Stimulated activated CD4-positive, alpha-beta T cell treated with anti-CD3 and anti-CD28 coated beads, Interleukin-1b, Interleukin-23, amount 100 ng/mL, for 4 hours (primary cell): ENCODE measurements around the gene CDH4.

Source experiments
- DNase-seq, 2 donors: peaks; one replicate each; pipeline ENCODE4 v3.0.0-alpha.2; 2020; ENCODE audit warnings: low read depth in 2 of 2

The CDH4 gene

GRCh38 chr20:61300709-61301108, 48.6 kb downstream of the CDH4 start:
- DNase-seq, result no peak

DNA sequence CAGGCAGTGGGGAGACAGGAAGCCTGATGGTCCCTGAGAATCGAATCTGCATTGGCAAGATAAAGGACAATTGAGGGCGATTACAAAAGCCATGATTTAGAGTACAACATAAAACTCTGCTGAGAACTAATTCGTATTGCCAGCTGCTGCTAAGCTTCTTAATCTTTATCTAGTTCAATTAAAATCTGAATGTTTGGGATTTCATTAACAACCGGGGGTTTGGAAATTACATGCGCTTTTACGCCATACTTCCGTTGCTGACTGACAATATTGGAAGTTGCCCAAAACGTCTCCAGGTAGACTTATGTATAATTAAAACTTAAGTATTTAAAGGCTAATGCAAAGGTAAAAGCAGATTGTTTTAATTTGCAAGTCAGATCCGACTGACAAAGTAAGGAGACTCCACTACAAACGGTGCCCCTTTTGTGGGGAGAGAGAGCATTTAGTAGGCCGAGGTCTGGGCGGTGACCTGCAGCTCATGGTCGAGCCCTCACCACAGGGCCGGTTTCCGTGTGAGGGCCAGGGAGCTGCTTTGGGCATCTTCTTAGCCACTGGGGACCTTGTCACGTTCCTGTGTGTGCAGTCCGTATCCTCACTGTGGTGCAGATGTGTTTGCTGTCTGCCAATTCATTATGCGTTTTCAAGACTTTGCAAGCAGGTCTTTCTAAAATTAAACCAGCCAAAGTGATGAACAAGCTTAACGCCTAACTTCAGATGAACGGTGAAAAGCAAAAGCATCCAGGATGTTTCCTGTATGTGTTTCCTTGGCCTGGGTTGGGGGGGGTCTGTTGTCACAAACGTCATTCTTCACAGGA, 49.9 kb downstream of the CDH4 start:
- no peak for DNase-seq

- no peak for DNase-seq
These were observed 51.2 kb downstream of the CDH4 start for GRCh38 chr20:61303217-61303616.

GRCh38 chr20:61303675-61304074, 51.6 kb downstream of the CDH4 start:
- DNase-seq, result no peak

DNA sequence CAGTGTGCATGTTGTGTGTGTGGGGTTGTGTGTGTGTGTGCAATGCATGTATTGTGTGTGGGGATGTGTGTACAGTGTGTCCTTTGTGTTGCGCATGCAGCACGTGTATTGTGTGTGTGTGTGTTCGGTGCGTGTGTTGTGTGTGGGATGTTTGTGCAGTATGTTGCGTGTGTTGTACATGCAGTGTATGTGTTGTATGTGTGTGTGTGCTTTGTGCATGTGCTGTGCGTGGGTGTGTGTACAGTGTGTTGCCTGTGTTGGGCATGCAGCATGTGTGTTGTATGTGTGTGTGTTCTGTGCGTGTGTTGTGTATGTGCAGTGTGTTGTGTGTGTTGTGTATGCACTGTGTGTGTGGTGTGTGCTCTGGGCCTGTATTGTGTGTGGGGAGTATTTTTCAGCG, 52.7 kb downstream of the CDH4 start:
- DNase-seq, result no peak

- no peak for DNase-seq
These were observed 54.9 kb downstream of the CDH4 start for GRCh38 chr20:61306937-61307475.

- DNase-seq, result no peak
These were observed 55.8 kb downstream of the CDH4 start for GRCh38 chr20:61307686-61308476.

GRCh38 chr20:61308477-61308774, 56.4 kb downstream of the CDH4 start:
- DNase-seq, result no peak

- no peak for DNase-seq
These were observed 58.9 kb downstream of the CDH4 start for GRCh38 chr20:61310954-61311353.

- DNase-seq, result no peak
These were observed 59.8 kb downstream of the CDH4 start for GRCh38 chr20:61311656-61312387.

- no peak for DNase-seq
These were observed 60.9 kb downstream of the CDH4 start for GRCh38 chr20:61312925-61313324.

DNA sequence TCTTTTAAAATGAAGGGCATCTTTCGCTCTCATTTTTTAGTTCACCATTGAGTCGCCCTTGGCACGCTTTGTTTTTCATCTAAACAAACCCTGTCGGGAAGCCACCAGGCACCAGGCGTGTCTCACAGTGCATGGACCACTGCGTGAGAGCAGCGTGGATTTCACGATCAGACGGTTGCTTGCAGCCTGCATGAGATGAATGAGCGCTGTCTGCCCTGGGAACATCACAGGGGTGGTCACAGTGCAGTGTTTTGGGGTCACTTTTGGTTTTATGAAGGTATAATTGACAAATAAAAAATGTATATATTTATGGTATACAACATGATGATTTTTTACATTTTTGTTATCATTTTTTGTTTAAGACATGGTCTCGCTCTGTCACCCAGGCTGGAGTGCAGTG, 61.3 kb downstream of the CDH4 start:
- no peak for DNase-seq

GRCh38 chr20:61314326-61315010, 62.4 kb downstream of the CDH4 start:
- DNase-seq, result no peak

DNA sequence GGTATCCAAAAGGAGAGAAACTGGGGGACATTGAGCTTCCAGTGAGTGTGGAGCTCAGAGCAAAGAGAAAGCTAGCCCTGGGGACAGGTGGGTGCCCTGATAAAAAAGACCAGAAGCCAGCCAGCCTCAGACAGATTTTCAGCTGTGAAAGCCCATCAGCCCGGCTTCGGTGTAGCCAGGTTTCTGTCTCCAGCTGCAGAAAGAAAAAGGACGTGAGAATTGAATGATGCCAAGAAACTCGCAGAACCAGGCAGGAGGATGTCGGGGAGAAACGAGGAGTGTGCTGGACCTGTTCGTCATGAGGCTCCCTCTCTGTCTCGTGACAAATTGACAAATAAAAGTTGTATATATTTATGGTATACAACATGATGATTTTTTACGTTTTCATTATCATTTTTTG, 63.3 kb downstream of the CDH4 start:
- DNase-seq, result no peak

DNA sequence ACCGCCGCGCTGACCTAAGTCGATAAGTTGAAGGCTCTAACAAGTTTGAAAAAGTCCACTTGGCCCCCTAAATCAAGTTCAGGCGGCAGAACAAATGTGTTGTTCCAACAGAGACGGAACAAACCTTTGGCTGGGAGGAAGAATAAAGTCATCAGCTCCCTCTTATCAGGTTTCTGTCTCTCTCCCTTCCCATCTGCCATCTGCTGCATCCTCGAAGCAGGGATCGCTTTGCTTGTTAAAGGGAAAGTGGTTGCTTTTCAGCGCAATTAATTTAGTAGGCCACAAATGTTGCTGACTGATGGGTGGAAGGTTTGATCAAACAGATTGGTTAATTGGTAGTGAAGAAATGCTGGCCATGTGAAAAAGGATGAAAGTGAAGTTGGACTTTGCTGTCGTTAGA, 64.3 kb downstream of the CDH4 start:
- DNase-seq, result no peak

GRCh38 chr20:61317966-61318530, 66.0 kb downstream of the CDH4 start:
- no peak for DNase-seq

DNA sequence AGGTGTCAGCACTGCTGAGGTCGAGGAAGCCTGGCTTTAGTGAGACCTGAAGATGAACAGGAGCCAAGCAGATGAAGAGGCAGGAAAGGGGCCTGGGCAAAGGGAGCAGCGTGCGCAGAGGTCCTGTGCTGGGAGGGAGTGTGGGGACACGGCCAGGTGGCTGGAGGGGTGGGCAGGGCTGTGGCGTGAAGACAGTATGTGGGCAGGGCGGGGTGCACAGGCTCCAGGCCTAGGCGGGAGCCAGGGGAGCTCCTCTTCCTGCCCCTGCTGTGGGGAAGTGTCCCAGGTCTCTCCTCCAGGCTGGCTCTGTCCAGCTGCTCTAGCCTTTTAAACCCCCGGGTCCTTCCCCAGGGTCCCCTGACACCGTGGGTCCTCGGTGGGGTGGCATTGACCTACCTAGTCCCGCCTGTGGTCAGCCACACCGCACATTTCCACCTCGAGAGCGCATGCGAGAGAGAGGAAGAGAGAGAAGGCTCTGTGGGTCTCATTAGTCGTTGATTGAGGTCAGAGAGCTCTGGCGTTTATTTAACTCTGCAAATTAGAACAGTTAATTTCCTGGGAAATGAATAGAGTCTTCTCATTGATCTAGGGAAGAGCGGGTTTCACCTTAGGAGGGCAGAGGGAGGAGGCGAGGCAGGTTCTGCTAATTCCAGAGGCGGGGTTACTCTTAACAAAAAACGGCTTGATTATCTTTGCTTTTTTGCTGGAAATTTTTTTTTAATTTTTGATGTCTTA, 68.8 kb downstream of the CDH4 start:
- DNase-seq, result no peak

- DNase-seq, result no peak
These were observed 69.4 kb downstream of the CDH4 start for GRCh38 chr20:61321481-61321880.

- DNase-seq, result no peak
These were observed 70.2 kb downstream of the CDH4 start for GRCh38 chr20:61322151-61322865.

DNA sequence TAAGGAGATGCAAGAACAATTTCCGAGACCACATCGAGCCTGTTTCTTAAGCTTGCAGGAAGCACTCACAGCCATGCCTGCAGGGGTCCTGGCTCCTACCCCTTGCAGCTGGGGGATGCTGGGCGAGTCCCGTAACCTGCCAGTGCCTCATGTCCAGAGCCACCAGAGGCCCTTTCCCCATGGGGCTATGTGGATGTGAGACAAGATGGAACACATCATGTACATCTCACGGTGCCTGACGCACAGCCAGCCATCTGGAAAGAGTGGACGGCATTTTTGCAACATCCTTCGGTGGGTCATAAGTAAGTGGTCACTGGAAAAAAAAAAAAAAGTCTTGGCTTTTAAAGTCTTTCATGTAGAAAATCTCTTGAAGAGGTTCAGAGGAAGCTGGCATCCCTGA, 72.8 kb downstream of the CDH4 start:
- DNase-seq, result no peak
